ENCODE measurements around the gene HCRTR1.

Gene HCRTR1

GRCh38 chr1:31625561-31626222 is 8.2 kb downstream of the HCRTR1 start:
- Histone ChIP-seq H3K9ac (ENCODE audit: low read length in 5 of 5) (no peak overlapping the region), H3K4me3 (ENCODE audit: low read depth in 1 of 5, low read length in 5 of 5) (no peak overlapping the region), H3K9me3 (ENCODE audit: control insufficient read depth in 5 of 5, low read length in 5 of 5) (no peaks in the 10 kb centered on the region), H3K27ac (ENCODE audit: low read depth, low read length) (no peak overlapping the region), H3K36me3 (ENCODE audit: control insufficient read depth in 5 of 5, insufficient read depth in 5 of 5, low read length in 5 of 5) (peaks cover 3 to 43% (median 29%) of the 10 kb centered on the region in 5 donors), H3K27me3 (ENCODE audit: control insufficient read depth in 5 of 5, insufficient read depth in 4 of 5, low read length in 5 of 5) (no peaks in the 10 kb centered on the region), H3K4me1 (ENCODE audit: control insufficient read depth in 5 of 5, insufficient read depth in 5 of 5, low read length in 5 of 5) (peaks cover 3 to 25% (median 21%) of the 10 kb centered on the region in 5 donors)

- Histone ChIP-seq H3K27me3 (ENCODE audit: control insufficient read depth in 5 of 5, insufficient read depth in 4 of 5, low read length in 5 of 5) (no peaks in the 10 kb centered on the region), H3K36me3 (ENCODE audit: control insufficient read depth in 5 of 5, insufficient read depth in 5 of 5, low read length in 5 of 5) (peaks cover 3 to 51% (median 37%) of the 10 kb centered on the region in 5 donors), H3K27ac (ENCODE audit: low read depth, low read length) (no peak overlapping the region), H3K4me1 (ENCODE audit: control insufficient read depth in 5 of 5, insufficient read depth in 5 of 5, low read length in 5 of 5) (peaks cover 3 to 25% (median 21%) of the 10 kb centered on the region in 5 donors), H3K9ac (ENCODE audit: low read length in 5 of 5) (no peak overlapping the region), H3K4me3 (ENCODE audit: low read depth in 1 of 5, low read length in 5 of 5) (no peak overlapping the region), H3K9me3 (ENCODE audit: control insufficient read depth in 5 of 5, low read length in 5 of 5) (no peaks in the 10 kb centered on the region)
Measured at GRCh38 chr1:31626223-31627207, 9.0 kb downstream of the HCRTR1 start.

GRCh38 chr1:31627301-31627929 is 9.9 kb downstream of the HCRTR1 start:
- Histone ChIP-seq H3K4me1 (ENCODE audit: control insufficient read depth in 5 of 5, insufficient read depth in 5 of 5, low read length in 5 of 5) (peaks cover 3 to 23% (median 20%) of the 10 kb centered on the region in 5 donors), H3K4me3 (ENCODE audit: low read depth in 1 of 5, low read length in 5 of 5) (no peak overlapping the region), H3K36me3 (ENCODE audit: control insufficient read depth in 5 of 5, insufficient read depth in 5 of 5, low read length in 5 of 5) (peaks cover 3 to 60% (median 46%) of the 10 kb centered on the region in 5 donors), H3K27ac (ENCODE audit: low read depth, low read length) (no peak overlapping the region), H3K9me3 (ENCODE audit: control insufficient read depth in 5 of 5, low read length in 5 of 5) (no peaks in the 10 kb centered on the region), H3K9ac (ENCODE audit: low read length in 5 of 5) (peak overlapping the region in 2 of 5 donors; percentile 27 to 35), H3K27me3 (ENCODE audit: control insufficient read depth in 5 of 5, insufficient read depth in 4 of 5, low read length in 5 of 5) (no peaks in the 10 kb centered on the region)

- no peak overlapping the region for H3K27ac ChIP-seq (ENCODE audit: low read depth, low read length)
Measured at GRCh38 chr1:31627930-31628559, 10.6 kb downstream of the HCRTR1 start.

DNA sequence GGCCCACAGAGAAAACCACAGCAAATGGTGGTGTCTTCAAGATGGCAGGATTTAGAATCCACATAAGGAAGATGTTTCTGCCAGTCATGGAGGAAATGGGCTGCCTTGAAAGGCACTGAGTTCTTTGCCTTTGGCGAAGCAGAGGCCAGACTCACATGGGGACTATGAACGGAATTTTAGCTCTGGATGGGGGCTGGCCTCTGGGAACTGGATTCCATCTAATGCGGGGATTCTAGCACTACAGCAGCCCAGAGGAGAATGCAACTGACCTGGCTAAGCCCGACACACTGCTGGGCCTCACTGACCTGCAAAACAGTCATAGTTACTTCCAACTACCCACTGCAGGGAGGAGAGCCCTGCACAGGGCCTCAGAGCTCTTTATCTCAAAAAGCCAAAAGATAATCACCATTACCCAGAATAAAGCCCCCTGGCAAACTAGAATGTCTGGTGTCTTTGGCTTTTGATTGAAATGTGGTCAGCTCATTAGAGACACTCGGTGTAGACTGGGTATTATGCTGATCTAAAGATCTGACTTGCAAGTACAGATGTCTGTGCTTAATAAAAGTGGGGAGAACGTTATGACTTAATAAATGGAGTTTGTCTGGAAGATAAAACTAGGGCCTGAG is 11.6 kb downstream of the HCRTR1 start:
- Histone ChIP-seq H3K27me3 (ENCODE audit: control insufficient read depth in 5 of 5, insufficient read depth in 4 of 5, low read length in 5 of 5) (no peaks in the 10 kb centered on the region), H3K36me3 (ENCODE audit: control insufficient read depth in 5 of 5, insufficient read depth in 5 of 5, low read length in 5 of 5) (peaks cover 3 to 72% (median 58%) of the 10 kb centered on the region in 5 donors), H3K9me3 (ENCODE audit: control insufficient read depth in 5 of 5, low read length in 5 of 5) (no peaks in the 10 kb centered on the region), H3K4me3 (ENCODE audit: low read depth in 1 of 5, low read length in 5 of 5) (no peak overlapping the region), H3K27ac (ENCODE audit: low read depth, low read length) (no peak overlapping the region), H3K9ac (ENCODE audit: low read length in 5 of 5) (no peak overlapping the region), H3K4me1 (ENCODE audit: control insufficient read depth in 5 of 5, insufficient read depth in 5 of 5, low read length in 5 of 5) (peaks cover 3 to 28% (median 20%) of the 10 kb centered on the region in 5 donors)

More at GRCh38 chr1:31627930-31628559, 10.6 kb downstream of the HCRTR1 start:
- Histone ChIP-seq H3K27me3 (ENCODE audit: control insufficient read depth in 5 of 5, insufficient read depth in 4 of 5, low read length in 5 of 5) (no peaks in the 10 kb centered on the region), H3K9me3 (ENCODE audit: control insufficient read depth in 5 of 5, low read length in 5 of 5) (no peaks in the 10 kb centered on the region), H3K4me3 (ENCODE audit: low read depth in 1 of 5, low read length in 5 of 5) (no peak overlapping the region), H3K9ac (ENCODE audit: low read length in 5 of 5) (peak overlapping the region in 2 of 5 donors; percentile 27 to 35), H3K36me3 (ENCODE audit: control insufficient read depth in 5 of 5, insufficient read depth in 5 of 5, low read length in 5 of 5) (peaks cover 3 to 66% (median 53%) of the 10 kb centered on the region in 5 donors), H3K4me1 (ENCODE audit: control insufficient read depth in 5 of 5, insufficient read depth in 5 of 5, low read length in 5 of 5) (peaks cover 3 to 23% (median 20%) of the 10 kb centered on the region in 5 donors)

- Histone ChIP-seq H3K9ac (ENCODE audit: low read length in 5 of 5) (peak overlapping the region in 1 of 5 donors; percentile 25), H3K4me3 (ENCODE audit: low read depth in 1 of 5, low read length in 5 of 5) (no peak overlapping the region), H3K9me3 (ENCODE audit: control insufficient read depth in 5 of 5, low read length in 5 of 5) (no peaks in the 10 kb centered on the region), H3K27me3 (ENCODE audit: control insufficient read depth in 5 of 5, insufficient read depth in 4 of 5, low read length in 5 of 5) (no peaks in the 10 kb centered on the region), H3K27ac (ENCODE audit: low read depth, low read length) (no peak overlapping the region), H3K4me1 (ENCODE audit: control insufficient read depth in 5 of 5, insufficient read depth in 5 of 5, low read length in 5 of 5) (peaks cover 3 to 15% (median 7%) of the 10 kb centered on the region in 5 donors), H3K36me3 (ENCODE audit: control insufficient read depth in 5 of 5, insufficient read depth in 5 of 5, low read length in 5 of 5) (peaks cover 3 to 72% (median 65%) of the 10 kb centered on the region in 5 donors)
Measured at GRCh38 chr1:31632649-31633048, 15.2 kb downstream of the HCRTR1 start.

- Histone ChIP-seq H3K4me1 (ENCODE audit: control insufficient read depth in 5 of 5, insufficient read depth in 5 of 5, low read length in 5 of 5) (peaks cover 1 to 11% (median 3%) of the 10 kb centered on the region in 5 donors), H3K4me3 (ENCODE audit: low read depth in 1 of 5, low read length in 5 of 5) (no peak overlapping the region), H3K9me3 (ENCODE audit: control insufficient read depth in 5 of 5, low read length in 5 of 5) (no peaks in the 10 kb centered on the region), H3K9ac (ENCODE audit: low read length in 5 of 5) (peak overlapping the region in 1 of 5 donors; percentile 25), H3K27ac (ENCODE audit: low read depth, low read length) (no peak overlapping the region), H3K36me3 (ENCODE audit: control insufficient read depth in 5 of 5, insufficient read depth in 5 of 5, low read length in 5 of 5) (peaks cover 3 to 68% (median 62%) of the 10 kb centered on the region in 5 donors), H3K27me3 (ENCODE audit: control insufficient read depth in 5 of 5, insufficient read depth in 4 of 5, low read length in 5 of 5) (no peaks in the 10 kb centered on the region)
Measured at GRCh38 chr1:31633117-31633516, 15.6 kb downstream of the HCRTR1 start.

GRCh38 chr1:31637915-31638673 is 20.6 kb downstream of the HCRTR1 start:
- Histone ChIP-seq H3K27me3 (ENCODE audit: control insufficient read depth in 5 of 5, insufficient read depth in 4 of 5, low read length in 5 of 5) (no peaks in the 10 kb centered on the region), H3K36me3 (ENCODE audit: control insufficient read depth in 5 of 5, insufficient read depth in 5 of 5, low read length in 5 of 5) (peaks cover 0 to 19% (median 15%) of the 10 kb centered on the region in 5 donors), H3K4me3 (ENCODE audit: low read depth in 1 of 5, low read length in 5 of 5) (no peak overlapping the region), H3K4me1 (ENCODE audit: control insufficient read depth in 5 of 5, insufficient read depth in 5 of 5, low read length in 5 of 5) (peaks cover 0 to 23% (median 3%) of the 10 kb centered on the region in 5 donors), H3K9ac (ENCODE audit: low read length in 5 of 5) (no peak overlapping the region), H3K9me3 (ENCODE audit: control insufficient read depth in 5 of 5, low read length in 5 of 5) (no peaks in the 10 kb centered on the region), H3K27ac (ENCODE audit: low read depth, low read length) (no peak overlapping the region)
